ENCODE measurements around the gene MAPK8. TPM values are rescaled to one million over a fixed set of nuclear protein-coding genes. Genes with fewer than 3 reads are reported as not detected.

MAPK8 gene
- total and polyA plus RNA-seq, 9 of the 15 experiments (the other 6 are each of a cell fraction or from before 2014, with no cell fraction given), result 6.4 to 159 (median 71.0) TPM

- CTCF ChIA-PET (ENCODE audit: low intra/inter-chr PET ratio), result no interaction called here
- Histone ChIP-seq H3K9ac (ENCODE audit: insufficient read depth in 1 of 2, low read depth in 2 of 2, low read length in 2 of 2) (peak overlapping the region; percentile 82 to 92), H3K9me3 (replicated peaks; ENCODE audit: control insufficient read depth, insufficient read depth, low read depth, low read length) (peaks cover 4% of the 10 kb centered on the region), H4K20me1 (replicated peaks; ENCODE audit: control insufficient read depth, insufficient read depth, low read length) (no peaks in the 10 kb centered on the region), H3K4me3 (no peak overlapping the region), H3K9me1 (ENCODE audit: control insufficient read depth, insufficient read depth, low read length) (no peaks in the 10 kb centered on the region), H3K4me1 (replicated peaks in 1 of 2; ENCODE audit: control insufficient read depth in 2 of 2, insufficient read depth in 2 of 2, low read length in 2 of 2) (peaks cover 68 to 78% of the 10 kb centered on the region in 2 experiments), H3K27ac (ENCODE audit: extremely low read depth, low read depth, low read length) (peak overlapping the region; percentile 100), H3K79me2 (ENCODE audit: control insufficient read depth, insufficient read depth, low read length) (peaks cover 67% of the 10 kb centered on the region), H3K36me3 (ENCODE audit: control insufficient read depth, insufficient read depth, low read length) (peaks cover 34% of the 10 kb centered on the region), H2AFZ (ENCODE audit: low read depth, low read length) (peak overlapping the region; percentile 6; the same call in 1 of the 2 replicates), H3K27me3 (ENCODE audit: control insufficient read depth in 2 of 2, insufficient read depth in 2 of 2, low read length in 2 of 2) (no peaks in the 10 kb centered on the region; a peak in 1 of 5 replicates), H3K4me2 (ENCODE audit: insufficient read depth, low read length) (peak overlapping the region; percentile 76)
- POLR2A ChIA-PET, result interaction anchor here (0.9 to 3.5 kb wide), 9 partner anchors 9 to 26 kb away, joined by 3 to 10 read pairs (median 3); no protein-coding TSS in a partner anchor
- DNase-seq (ENCODE audit: extremely low read depth in 1 of 4, low spot score in 3 of 4), result peak in 1 of 4 experiments; percentile 62
- ATAC-seq, result 0 out of 3 replicates have a peak, but pooled peaks have one; percentile 0
- intact Hi-C loops (cut with micrococcal nuclease) (loop anchor here (2.0 kb wide), 1 partner anchor 38 kb away; no protein-coding TSS in a partner anchor), in situ Hi-C loops (cut with MboI) (no loop called here)
- no TSS peak for BruUV-seq (replicated peaks)
- WGBS (ENCODE audit: insufficient coverage, low coverage, missing lambda C conversion rate), result 28% methylated on average over 3 of the region's 3 CpGs
- FAIRE-seq, result no peak
- TF ChIP-seq RHOXF2B (CRISPR knock-in tag; conservative IDR thresholded peaks at IDR 0.05) (peak; percentile 74; the same call in 1 of the 2 replicates), DMBX1 (CRISPR knock-in tag; IDR thresholded peaks at IDR 0.05; ENCODE audit: borderline replicate concordance) (peak; percentile 89), MEF2D (tag; conservative IDR thresholded peaks at IDR 0.05; ENCODE audit: low read depth) (0 out of 2 replicates have a peak, but pooled peaks have one; percentile 31), ZBTB17 (CRISPR knock-in tag; IDR thresholded peaks at IDR 0.05) (peak; percentile 83; the same call in 1 of the 2 replicates), HSF4 (CRISPR knock-in tag; IDR thresholded peaks at IDR 0.05; ENCODE audit: borderline replicate concordance) (0 out of 2 replicates have a peak, but pooled peaks have one; percentile 24), POLR2B (IDR thresholded peaks at IDR 0.05; ENCODE audit: low read depth, partially characterized antibody) (no peak), POLR2AphosphoS5 (IDR thresholded peaks at IDR 0.05; ENCODE audit: control insufficient read depth, insufficient read depth, low read depth, low read length) (no peak), ZNF280B (CRISPR knock-in tag; IDR thresholded peaks at IDR 0.05) (no peak; the same call in 1 of the 2 replicates)
- TF ChIP-seq, protein P1, sequence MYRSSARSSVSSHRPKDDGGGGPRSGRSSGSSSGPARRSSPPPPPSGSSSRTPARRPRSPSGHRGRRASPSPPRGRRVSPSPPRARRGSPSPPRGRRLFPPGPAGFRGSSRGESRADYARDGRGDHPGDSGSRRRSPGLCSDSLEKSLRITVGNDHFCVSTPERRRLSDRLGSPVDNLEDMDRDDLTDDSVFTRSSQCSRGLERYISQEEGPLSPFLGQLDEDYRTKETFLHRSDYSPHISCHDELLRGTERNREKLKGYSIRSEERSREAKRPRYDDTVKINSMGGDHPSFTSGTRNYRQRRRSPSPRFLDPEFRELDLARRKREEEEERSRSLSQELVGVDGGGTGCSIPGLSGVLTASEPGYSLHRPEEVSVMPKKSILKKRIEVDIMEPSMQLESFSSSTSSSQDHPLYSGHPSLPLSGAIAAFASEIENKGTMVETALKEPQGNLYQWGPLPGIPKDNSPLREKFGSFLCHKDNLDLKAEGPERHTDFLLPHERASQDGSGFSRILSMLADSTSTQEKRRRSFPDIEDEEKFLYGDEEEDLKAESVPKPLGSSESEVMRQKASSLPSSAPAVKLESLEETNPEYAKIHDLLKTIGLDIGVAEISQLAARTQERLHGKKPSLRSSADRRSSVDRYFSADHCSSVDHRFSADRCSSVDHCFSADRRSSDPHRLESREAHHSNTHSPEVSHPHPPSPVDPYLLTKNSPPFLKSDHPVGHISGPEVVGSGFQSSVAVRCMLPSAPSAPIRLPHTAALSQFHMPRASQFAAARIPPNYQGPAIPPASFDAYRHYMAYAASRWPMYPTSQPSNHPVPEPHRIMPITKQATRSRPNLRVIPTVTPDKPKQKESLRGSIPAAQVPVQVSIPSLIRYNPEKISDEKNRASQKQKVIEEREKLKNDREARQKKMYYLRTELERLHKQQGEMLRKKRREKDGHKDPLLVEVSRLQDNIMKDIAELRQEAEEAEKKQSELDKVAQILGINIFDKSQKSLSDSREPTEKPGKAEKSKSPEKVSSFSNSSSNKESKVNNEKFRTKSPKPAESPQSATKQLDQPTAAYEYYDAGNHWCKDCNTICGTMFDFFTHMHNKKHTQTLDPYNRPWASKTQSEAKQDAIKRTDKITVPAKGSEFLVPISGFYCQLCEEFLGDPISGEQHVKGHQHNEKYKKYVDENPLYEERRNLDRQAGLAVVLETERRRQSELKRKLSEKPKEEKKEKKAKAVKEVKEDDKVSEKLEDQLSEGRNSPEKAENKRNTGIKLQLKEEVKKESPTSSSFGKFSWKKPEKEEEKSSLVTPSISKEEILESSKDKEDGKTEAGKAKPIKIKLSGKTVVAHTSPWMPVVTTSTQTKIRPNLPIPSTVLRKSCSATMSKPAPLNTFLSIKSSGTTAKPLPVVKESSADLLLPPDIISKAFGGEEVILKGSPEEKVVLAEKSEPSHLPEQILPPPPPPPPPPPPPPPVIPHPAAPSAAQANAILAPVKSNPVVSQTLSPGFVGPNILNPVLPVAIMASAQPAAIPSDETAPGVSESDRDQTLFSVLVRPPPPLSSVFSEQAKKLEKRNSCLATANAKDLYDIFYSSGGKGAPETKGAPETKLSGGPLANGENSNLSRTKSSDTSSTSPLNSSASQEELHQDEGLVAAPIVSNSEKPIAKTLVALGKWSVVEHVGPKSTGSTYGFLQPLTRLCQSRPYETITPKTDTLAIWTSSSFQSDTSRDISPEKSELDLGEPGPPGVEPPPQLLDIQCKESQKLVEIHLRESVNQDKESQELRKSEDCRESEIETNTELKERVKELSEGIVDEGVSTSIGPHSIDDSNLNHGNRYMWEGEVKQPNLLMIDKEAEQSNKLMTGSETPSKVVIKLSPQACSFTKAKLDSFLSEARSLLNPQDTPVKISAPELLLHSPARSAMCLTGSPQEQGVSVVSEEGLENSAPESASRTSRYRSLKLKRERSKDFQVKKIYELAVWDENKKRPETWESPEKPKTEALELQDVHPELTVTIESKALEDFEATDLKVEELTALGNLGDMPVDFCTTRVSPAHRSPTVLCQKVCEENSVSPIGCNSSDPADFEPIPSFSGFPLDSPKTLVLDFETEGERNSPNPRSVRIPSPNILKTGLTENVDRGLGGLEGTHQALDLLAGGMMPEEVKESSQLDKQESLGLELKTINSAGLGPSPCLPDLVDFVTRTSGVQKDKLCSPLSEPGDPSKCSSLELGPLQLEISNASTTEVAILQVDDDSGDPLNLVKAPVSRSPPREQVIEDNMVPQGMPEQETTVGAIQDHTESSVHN (IDR thresholded peaks at IDR 0.05; ENCODE audit: borderline replicate concordance in 1 of 2, low read depth in 1 of 2), result no peak
These were observed 162.5 kb downstream of the MAPK8 start for GRCh38 chr10:48468866-48469511.

Data from K562 (cell line).